GM12864 (cell line): ENCODE results near the gene CADM2.
"Not testable (repeated sequence)": the region's sequence is repeated elsewhere in the genome, so short reads cannot be mapped to it uniquely, and the experiment has no call there.

Experiments
- DNase-seq: peaks from one replicate; pipeline ENCODE4 v3.0.0-alpha.2; 2011; ENCODE audit warnings: low read depth
- H3K4me3 ChIP-seq: 2 replicates; pipeline ENCODE4 v1.5.1; 2011; ENCODE audit warnings: mild to moderate bottlenecking, low read depth, low read length, control low read depth
- TF ChIP-seq, protein P1 (sequence below): IDR thresholded peaks from 2 replicates; pipeline ENCODE4 v1.5.1; 2011; ENCODE audit warnings: low read depth, mild to moderate bottlenecking, moderate library complexity, low read length, control low read depth, inconsistent platforms; ENCODE audit errors: missing control alignments

Gene CADM2

DNA sequence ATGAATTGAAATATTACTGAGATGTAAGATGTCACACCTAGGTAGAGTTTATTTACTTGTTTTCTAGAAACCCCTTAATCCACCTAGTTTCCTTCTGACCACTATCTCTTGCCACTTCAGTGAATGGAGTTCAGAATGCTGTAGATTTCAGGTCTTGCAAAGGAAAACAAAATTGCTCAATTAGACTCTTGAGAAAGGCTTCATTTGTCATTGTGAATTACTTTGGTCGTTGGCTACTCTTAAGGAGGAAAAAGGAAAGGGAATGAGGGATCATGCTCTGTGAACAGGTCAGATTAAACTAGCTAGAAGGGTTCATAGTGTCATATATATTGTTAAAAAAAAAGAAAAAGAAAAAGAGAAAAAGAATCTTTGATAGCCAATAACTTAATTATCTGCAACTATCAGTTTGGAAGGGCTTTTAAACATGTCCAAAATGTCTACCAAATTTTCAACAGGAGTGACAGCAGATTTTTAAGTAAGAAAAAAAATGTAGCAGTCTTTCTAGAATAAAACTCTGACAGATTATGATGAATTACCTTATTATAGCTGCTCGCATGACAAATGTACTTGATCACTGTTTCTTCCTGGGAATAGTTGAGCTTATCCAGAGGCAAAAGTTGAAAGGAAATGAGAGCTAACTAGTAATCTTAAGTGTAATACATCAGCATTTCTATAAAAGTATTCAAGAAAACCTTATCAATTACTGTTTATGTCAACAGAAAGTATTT, 543.5 kb downstream of the CADM2 start:
- no peak for DNase-seq
- H3K4me3 ChIP-seq = no peak overlapping the region
- TF ChIP-seq, protein P1, sequence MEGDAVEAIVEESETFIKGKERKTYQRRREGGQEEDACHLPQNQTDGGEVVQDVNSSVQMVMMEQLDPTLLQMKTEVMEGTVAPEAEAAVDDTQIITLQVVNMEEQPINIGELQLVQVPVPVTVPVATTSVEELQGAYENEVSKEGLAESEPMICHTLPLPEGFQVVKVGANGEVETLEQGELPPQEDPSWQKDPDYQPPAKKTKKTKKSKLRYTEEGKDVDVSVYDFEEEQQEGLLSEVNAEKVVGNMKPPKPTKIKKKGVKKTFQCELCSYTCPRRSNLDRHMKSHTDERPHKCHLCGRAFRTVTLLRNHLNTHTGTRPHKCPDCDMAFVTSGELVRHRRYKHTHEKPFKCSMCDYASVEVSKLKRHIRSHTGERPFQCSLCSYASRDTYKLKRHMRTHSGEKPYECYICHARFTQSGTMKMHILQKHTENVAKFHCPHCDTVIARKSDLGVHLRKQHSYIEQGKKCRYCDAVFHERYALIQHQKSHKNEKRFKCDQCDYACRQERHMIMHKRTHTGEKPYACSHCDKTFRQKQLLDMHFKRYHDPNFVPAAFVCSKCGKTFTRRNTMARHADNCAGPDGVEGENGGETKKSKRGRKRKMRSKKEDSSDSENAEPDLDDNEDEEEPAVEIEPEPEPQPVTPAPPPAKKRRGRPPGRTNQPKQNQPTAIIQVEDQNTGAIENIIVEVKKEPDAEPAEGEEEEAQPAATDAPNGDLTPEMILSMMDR = no peak

DNA sequence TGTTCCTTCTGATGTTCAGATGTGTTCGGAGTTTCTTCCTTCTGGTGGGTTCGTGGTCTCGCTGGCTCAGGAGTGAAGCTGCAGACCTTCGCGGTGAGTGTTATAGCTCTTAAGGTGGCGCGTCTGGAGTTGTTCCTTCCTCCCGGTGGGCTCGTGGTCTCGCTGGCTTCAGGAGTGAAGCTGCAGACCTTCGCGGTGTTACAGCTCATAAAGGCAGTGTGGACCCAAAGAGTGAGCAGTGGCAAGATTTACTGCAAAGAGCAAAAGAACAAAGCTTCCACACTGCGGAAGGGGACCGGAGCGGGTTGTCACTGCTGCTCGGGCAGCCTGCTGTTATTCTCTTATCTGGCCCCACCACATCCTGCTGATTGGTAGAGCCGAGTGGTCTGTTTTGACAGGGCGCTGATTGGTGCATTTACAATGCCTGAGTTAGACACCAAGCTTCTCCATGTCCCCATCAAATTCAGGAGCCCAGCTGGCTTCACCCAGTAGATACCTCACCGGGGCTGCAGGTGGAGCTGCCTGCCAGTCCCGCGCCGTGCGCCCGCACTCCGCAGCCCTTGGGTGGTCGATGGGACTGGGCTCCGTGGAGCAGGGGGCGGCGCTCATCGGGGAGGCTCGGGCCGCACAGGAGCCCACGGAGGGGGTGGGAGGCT, 545.5 kb downstream of the CADM2 start:
- H3K4me3 ChIP-seq, DNase-seq: not testable (repeated sequence)

DNA sequence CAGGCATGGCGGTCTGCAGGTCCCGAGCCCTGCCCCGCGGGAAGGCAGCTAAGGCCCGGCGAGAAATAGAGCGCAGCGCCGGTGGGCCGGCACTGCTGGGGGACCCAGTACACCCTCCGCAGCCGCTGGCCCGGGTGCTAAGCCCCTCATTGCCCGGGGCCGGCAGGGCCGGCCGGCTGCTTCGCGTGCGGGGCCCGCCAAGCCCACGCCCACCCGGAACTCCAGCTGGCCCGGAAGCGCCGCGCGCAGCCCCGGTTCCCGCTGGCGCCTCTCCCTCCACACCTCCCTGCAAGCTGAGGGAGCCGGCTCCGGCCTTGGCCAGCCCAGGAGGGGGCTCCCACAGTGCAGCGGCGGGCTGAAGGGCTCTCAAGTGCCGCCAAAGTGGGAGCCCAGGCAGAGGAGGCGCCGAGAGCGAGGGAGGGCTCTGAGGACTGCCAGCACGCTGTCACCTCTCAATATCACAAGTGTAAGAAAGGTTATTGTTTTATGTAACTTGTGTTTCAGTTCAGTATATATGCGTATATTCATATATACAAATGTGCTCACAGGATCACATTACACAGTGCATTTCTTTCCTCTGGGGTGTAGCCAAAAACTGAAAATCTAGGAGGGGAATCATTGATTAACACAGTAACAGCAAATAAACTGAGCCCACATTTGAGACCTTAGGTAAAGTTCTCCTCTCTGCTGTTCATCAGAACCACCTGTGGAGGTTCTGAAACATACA, 546.2 kb downstream of the CADM2 start:
- not testable (repeated sequence) for DNase-seq, H3K4me3 ChIP-seq

- H3K4me3 ChIP-seq, DNase-seq: not testable (repeated sequence)
Observed at GRCh38 chr3:85507052-85507451, 548.3 kb downstream of the CADM2 start.

GRCh38 chr3:85508659-85509058, 549.9 kb downstream of the CADM2 start:
- TF ChIP-seq, protein P1 = no peak
- DNase-seq = no peak
- no peak overlapping the region for H3K4me3 ChIP-seq

DNA sequence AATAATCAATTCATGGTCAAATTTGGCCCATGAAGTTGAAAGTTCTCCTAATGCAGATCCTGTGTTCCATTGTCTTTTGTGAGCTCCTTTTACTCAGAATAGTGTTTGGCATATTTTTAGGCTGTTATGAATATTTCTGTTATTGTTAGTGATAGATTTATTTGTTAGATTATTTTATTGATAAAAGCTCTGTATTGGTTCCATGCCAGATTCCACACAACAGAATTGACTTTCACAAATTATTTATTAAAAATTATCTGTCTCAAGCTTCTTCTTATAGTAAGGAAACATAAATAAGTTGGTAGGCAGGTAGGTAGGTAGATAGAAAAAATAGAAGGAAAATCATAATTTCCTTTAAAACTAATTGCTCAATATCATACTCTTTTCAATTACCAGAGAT, 557.4 kb downstream of the CADM2 start:
- H3K4me3 ChIP-seq = no peak overlapping the region
- TF ChIP-seq, protein P1 = no peak
- DNase-seq = no peak

DNA sequence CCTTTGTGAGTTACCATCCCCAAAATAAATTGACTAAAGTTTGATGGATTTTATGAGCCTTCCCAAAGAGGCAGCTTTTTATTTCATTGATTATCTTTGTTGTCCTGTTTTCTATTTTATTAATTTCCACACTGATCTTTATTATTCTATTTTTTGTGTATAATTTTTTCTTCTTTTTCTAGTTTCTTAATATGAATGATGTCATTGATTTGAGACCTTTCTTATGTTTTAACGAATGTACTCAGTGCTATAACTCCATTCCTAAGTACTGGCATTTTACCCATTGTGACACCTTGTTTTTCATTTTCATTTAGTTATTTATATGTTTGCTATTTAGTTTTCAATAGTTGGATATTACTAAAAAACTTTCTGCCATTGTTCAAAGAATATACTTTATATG, 565.3 kb downstream of the CADM2 start:
- H3K4me3 ChIP-seq = no peak overlapping the region
- no peak for DNase-seq
- TF ChIP-seq, protein P1 = no peak

DNA sequence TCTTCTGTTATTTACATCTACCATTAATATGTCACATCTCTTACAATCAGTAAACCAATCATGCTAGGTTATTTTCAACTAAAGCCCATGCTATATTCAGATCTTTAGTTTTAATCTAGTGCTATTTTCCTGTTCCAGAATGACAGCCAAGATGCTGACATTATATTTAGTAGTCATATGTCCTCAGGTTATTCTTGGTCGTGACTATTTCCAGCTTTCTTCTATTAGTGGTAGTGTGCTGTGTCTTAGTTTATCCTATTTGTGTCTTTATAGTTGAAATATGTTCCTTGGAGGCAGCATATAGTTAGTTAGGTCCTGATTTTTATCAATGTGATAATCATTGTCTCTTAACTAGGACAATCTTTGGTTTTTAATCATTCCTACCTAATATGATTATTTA, 566.5 kb downstream of the CADM2 start:
- TF ChIP-seq, protein P1 = no peak
- no peak overlapping the region for H3K4me3 ChIP-seq
- no peak for DNase-seq
